GM12801 (cell line): ENCODE results near the gene PIWIL4.

Experiments
- CTCF ChIP-seq: IDR thresholded peaks from one replicate; pipeline ENCODE4 v1.5.1; 2011; ENCODE audit warnings: control low read depth; ENCODE audit not compliant: insufficient read length; ENCODE audit errors: extremely low read depth

The PIWIL4 gene

GRCh38 chr11:94543695-94544645 is 23.2 kb upstream of the PIWIL4 start, which contains the start of gene FUT4:
FUT4 (plus strand) TSS chr11:94543921; CDS start chr11:94544134, 213 bp downstream.
- TF ChIP-seq CTCF, result no peak

GRCh38 chr11:94544646-94545263 is 22.4 kb upstream of the PIWIL4 start:
- no peak for TF ChIP-seq CTCF

GRCh38 chr11:94545264-94546161 is 21.7 kb upstream of the PIWIL4 start:
- no peak for TF ChIP-seq CTCF

- TF ChIP-seq CTCF, result no peak
Measured at GRCh38 chr11:94546162-94546470, 21.1 kb upstream of the PIWIL4 start.

- no peak for TF ChIP-seq CTCF
Measured at GRCh38 chr11:94546886-94547285, 20.3 kb upstream of the PIWIL4 start.

- TF ChIP-seq CTCF, result no peak
Measured at GRCh38 chr11:94549146-94549545, 18.0 kb upstream of the PIWIL4 start.

GRCh38 chr11:94550513-94550912 is 16.7 kb upstream of the PIWIL4 start:
- no peak for TF ChIP-seq CTCF
